Ishikawa (cell line): ENCODE results near the gene ADAP2.

ENCODE experiments used
- CEBPB ChIP-seq: IDR thresholded peaks from 2 replicates; pipeline ENCODE4 v1.6.1; 2012
- CREB1 ChIP-seq: IDR thresholded peaks from 2 replicates; pipeline ENCODE4 v1.6.1; 2012; ENCODE audit warnings: low read depth
- EGR1 ChIP-seq: IDR thresholded peaks from 2 replicates; pipeline ENCODE4 v1.6.1; 2012
- EP300 ChIP-seq: IDR thresholded peaks from 2 replicates; pipeline ENCODE4 v1.6.1; 2012; ENCODE audit warnings: borderline replicate concordance
- FOXM1 ChIP-seq: IDR thresholded peaks from 2 replicates; pipeline ENCODE4 v1.6.1; 2012; ENCODE audit warnings: low read depth, borderline replicate concordance
- NFIC ChIP-seq: IDR thresholded peaks from 2 replicates; pipeline ENCODE4 v1.6.1; 2012
- RAD21 ChIP-seq: IDR thresholded peaks from 2 replicates; pipeline ENCODE4 v1.6.1; 2012; ENCODE audit warnings: low read depth
- TAF1 ChIP-seq: IDR thresholded peaks from 2 replicates; pipeline ENCODE4 v1.6.1; 2012; ENCODE audit warnings: low read depth, mild to moderate bottlenecking
- TCF12 ChIP-seq: IDR thresholded peaks from 2 replicates; pipeline ENCODE4 v1.6.1; 2012; ENCODE audit warnings: low read depth
- TEAD4 ChIP-seq: IDR thresholded peaks from 2 replicates; pipeline ENCODE4 v1.6.1; 2012
- YY1 ChIP-seq: IDR thresholded peaks from 2 replicates; pipeline ENCODE4 v1.6.1; 2012; ENCODE audit warnings: low read depth
- ZBTB7A ChIP-seq: IDR thresholded peaks from 2 replicates; pipeline ENCODE4 v1.6.1; 2012; ENCODE audit warnings: low read depth
- TF ChIP-seq, protein P1 (sequence below): IDR thresholded peaks from 2 replicates; pipeline ENCODE4 v1.6.1; 2012
- TF ChIP-seq, protein P2 (sequence below): IDR thresholded peaks from 2 replicates; pipeline ENCODE4 v1.6.1; 2012
- TF ChIP-seq, protein P3 (sequence below): IDR thresholded peaks from 2 replicates; pipeline ENCODE4 v1.6.1; 2012; ENCODE audit warnings: low read depth, mild to moderate bottlenecking

The ADAP2 gene

DNA sequence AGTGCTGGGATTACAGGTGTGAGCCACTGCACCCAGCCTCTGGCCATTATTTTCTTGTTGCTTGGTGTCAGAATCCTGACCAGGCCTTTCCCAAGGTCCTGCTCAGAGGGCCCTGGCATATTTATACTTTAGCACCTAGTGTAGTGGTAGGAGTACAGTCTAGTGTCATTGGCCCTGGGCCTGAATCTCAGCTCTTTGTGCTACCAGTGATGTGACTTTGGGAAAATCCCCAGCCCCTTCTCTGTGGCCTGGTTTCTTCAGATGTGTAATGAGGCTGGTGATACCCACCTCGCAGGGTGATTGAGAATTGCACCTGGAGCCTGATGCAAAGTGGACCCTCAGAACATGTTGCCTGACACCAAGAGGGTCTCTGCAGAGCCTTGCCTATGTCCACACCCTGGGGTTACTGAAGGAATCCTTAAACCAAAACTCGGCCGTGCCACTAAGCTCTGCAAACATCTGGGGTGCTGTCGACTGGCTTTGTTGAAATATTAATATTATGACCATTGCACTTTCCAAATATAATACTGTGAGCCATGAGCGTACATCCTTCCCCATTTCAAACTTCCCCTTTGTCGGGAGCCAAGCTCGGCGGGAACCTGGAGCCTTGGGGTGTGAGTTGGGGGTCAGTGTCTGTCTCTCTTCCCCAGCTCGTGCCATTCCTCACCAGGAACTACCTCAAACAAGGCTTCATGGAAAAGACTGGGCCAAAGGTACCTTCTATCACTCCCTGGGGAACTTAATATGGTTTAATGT, 31.1 kb downstream of the ADAP2 start:
- TF ChIP-seq YY1 = no peak
- TF ChIP-seq, protein P1, sequence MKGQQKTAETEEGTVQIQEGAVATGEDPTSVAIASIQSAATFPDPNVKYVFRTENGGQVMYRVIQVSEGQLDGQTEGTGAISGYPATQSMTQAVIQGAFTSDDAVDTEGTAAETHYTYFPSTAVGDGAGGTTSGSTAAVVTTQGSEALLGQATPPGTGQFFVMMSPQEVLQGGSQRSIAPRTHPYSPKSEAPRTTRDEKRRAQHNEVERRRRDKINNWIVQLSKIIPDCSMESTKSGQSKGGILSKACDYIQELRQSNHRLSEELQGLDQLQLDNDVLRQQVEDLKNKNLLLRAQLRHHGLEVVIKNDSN = no peak
- no peak for TF ChIP-seq TEAD4
- no peak for TF ChIP-seq TCF12

DNA sequence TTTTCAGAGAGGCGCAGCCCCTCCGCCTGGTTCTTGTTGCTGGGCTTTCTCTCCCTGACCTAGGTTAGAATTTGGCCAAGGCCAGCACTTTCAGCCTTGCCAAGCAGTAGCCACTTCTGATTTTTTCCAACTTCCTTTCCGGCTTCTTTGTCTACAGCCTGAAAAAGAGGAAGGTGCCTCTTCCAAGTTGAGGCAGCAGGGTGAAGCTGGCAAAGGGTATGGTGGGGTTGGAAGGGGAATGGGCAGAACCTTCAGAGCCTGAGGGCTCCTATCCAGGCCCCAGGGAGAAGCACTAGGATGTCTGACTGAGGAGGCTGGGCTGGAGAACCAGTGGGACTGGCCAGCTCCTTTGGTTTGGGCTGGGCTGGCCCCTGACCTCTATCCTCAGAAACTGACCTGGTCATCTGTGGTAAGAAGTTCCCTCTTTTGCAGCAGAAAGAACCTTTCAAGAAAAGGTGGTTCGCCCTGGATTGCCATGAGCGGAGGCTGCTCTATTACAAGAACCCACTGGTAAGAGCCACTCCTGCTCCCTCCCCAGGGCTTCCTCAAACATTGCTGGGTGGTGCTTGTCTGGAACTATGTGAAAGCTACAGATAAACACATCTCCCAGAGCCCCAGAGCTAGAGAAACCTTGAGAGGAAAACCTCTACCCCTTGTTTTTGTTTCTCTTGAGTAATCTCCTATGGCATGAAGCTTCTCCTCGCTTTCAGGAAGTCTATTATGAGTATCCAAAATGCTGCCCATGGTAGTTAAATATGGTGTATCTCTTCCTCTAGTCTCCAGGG, 32.5 kb downstream of the ADAP2 start:
- TF ChIP-seq, protein P1 = no peak
- no peak for TF ChIP-seq CEBPB
- no peak for TF ChIP-seq FOXM1
- no peak for TF ChIP-seq CREB1
- TF ChIP-seq TCF12 = no peak
- TF ChIP-seq NFIC = no peak
- TF ChIP-seq, protein P2, sequence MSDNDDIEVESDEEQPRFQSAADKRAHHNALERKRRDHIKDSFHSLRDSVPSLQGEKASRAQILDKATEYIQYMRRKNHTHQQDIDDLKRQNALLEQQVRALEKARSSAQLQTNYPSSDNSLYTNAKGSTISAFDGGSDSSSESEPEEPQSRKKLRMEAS = no peak

DNA sequence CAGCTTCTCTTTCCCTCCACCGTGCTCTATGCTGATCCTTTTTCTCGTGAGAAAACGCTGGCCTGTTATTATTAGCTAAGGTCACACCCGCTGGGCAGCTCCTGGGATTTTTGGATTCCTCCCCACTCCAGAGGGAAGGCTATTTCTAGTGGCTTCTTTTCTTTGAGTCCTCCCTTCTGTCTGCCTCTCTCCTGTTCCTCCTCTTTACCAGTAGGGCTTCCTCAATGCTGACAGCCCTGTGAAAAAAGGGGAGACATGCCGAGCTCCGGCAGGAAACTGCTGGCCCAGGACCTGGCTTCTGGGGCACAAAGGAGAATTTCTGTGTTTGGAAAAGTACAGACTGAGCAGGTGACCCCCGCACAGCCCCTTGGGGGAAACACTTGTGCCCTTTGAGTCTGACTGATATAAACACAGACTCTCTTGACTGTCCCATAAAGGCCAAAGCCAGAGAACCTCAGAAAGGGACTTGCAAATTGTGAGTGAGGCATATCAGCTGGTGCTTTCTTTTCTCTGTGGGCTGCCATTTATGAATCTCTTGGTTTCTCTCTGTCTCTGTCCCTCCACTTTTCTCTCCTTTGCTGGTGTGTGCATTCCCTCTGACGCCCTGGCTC, 35.1 kb downstream of the ADAP2 start:
- TF ChIP-seq NFIC (no peak), FOXM1 (no peak), EGR1 (no peak), YY1 (no peak), RAD21 (no peak), CREB1 (no peak), ZBTB7A (no peak), TCF12 (no peak), TEAD4 (no peak), TAF1 (no peak), EP300 (no peak), CEBPB (no peak)
- TF ChIP-seq, protein P1 = no peak
- TF ChIP-seq, protein P3, sequence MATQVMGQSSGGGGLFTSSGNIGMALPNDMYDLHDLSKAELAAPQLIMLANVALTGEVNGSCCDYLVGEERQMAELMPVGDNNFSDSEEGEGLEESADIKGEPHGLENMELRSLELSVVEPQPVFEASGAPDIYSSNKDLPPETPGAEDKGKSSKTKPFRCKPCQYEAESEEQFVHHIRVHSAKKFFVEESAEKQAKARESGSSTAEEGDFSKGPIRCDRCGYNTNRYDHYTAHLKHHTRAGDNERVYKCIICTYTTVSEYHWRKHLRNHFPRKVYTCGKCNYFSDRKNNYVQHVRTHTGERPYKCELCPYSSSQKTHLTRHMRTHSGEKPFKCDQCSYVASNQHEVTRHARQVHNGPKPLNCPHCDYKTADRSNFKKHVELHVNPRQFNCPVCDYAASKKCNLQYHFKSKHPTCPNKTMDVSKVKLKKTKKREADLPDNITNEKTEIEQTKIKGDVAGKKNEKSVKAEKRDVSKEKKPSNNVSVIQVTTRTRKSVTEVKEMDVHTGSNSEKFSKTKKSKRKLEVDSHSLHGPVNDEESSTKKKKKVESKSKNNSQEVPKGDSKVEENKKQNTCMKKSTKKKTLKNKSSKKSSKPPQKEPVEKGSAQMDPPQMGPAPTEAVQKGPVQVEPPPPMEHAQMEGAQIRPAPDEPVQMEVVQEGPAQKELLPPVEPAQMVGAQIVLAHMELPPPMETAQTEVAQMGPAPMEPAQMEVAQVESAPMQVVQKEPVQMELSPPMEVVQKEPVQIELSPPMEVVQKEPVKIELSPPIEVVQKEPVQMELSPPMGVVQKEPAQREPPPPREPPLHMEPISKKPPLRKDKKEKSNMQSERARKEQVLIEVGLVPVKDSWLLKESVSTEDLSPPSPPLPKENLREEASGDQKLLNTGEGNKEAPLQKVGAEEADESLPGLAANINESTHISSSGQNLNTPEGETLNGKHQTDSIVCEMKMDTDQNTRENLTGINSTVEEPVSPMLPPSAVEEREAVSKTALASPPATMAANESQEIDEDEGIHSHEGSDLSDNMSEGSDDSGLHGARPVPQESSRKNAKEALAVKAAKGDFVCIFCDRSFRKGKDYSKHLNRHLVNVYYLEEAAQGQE = no peak
- TF ChIP-seq, protein P2 = no peak

DNA sequence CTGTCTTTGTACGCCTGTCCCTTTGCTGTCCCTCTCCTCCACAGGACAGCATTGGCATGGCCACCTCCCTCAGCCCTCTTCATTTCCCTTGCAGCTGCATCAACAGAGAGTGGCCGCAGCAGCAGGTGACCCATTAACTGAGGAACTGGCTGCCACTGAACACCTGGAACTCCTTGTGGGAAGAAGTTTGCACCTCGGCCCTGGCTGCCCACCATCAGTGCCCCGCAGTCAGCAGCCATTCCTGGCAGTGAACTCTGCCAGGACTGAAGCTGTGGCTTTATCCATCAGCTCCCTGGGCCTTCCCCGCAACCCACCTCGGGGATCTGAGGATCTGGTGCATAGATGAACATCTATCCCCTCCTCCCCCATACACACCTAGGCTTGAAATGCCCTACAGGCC, 36.0 kb downstream of the ADAP2 start:
- TF ChIP-seq TEAD4 (no peak), TAF1 (no peak)
- TF ChIP-seq, protein P3 = no peak
- TF ChIP-seq, protein P2 = no peak

DNA sequence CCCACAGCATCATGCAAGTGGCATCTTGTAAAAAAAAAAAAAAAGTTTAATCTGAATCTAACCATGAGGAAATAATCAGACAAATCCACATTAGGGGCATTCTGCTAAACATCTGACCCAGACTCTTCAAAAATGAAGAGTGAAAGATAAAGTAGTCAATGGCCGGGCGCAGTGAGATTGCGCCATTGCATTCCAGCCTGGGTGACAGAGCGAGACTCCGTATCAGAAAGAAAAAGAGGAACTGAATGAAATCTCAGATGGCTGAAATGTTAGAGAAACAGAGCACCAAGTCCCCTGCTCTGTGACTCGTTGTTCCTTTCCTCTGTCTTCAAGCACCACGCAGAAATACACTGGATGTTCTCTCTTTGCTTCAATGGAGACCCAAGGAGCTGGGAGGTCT, 36.4 kb downstream of the ADAP2 start:
- no peak for TF ChIP-seq YY1
